Keratinocyte (primary cell): ENCODE results near the gene DEDD. TPM values are rescaled to one million over a fixed set of nuclear protein-coding genes. Genes with fewer than 3 reads are reported as not detected.

Experiments
- DNase-seq: peaks from one replicate; pipeline ENCODE4 v3.0.0-alpha.2; 2011; ENCODE audit warnings: low read depth, missing footprints, low spot score
- FAIRE-seq: peaks from 2 replicates; lab custom pipeline; 2011; peaks lifted over from hg19 to GRCh38; lab: Jason Lieb, UNC
- H2AFZ ChIP-seq: 2 replicates; pipeline ENCODE4 v1.6.0; 2012; ENCODE audit warnings: low read length, control low read depth, inconsistent platforms; ENCODE audit not compliant: control insufficient read depth
- H3K27ac ChIP-seq: 2 replicates; pipeline ENCODE4 v1.5.1; 2011; ENCODE audit warnings: low read length; ENCODE audit not compliant: control insufficient read depth, insufficient read depth
- H3K27me3 ChIP-seq: 3 replicates; pipeline ENCODE4 v1.6.0; 2011; ENCODE audit warnings: low read length; ENCODE audit not compliant: control insufficient read depth, insufficient read depth; ENCODE audit errors: extremely low read depth
- H3K36me3 ChIP-seq, 2 experiments: 2 replicates in 1 of 2; 3 replicates in 1 of 2; pipeline ENCODE4 v1.5.1; 2011; ENCODE audit warnings: low read length in 2 of 2, mild to moderate bottlenecking in 1 of 2; ENCODE audit not compliant: control insufficient read depth in 2 of 2, insufficient read depth in 2 of 2; ENCODE audit errors: extremely low read depth in 1 of 2
- H3K4me1 ChIP-seq: 3 replicates; pipeline ENCODE4 v1.5.1; 2011; ENCODE audit warnings: low read length; ENCODE audit not compliant: control insufficient read depth, insufficient read depth; ENCODE audit errors: extremely low read depth
- H3K4me2 ChIP-seq: 3 replicates; pipeline ENCODE4 v1.6.0; 2011; ENCODE audit warnings: low read depth, low read length; ENCODE audit not compliant: control insufficient read depth, insufficient read depth; ENCODE audit errors: extremely low read depth
- H3K4me3 ChIP-seq, 3 experiments: fragments of 200-600 bp in 1 of 3; sonication (generic) in 1 of 3; 2 replicates in 2 of 3; 3 replicates in 1 of 3; pipeline ENCODE4 v1.5.1; 2011 to 2016; ENCODE audit warnings: low read length in 3 of 3, mild to moderate bottlenecking in 3 of 3, control low read depth in 2 of 3, inconsistent platforms in 1 of 3, low read depth in 1 of 3, mixed read lengths in 1 of 3, mixed run types in 1 of 3, moderate library complexity in 1 of 3; ENCODE audit not compliant: control insufficient read depth in 2 of 3, insufficient read depth in 2 of 3; ENCODE audit errors: extremely low read depth in 1 of 3
- H3K79me2 ChIP-seq: 2 replicates; pipeline ENCODE4 v1.6.0; 2012; ENCODE audit warnings: low read length; ENCODE audit not compliant: control insufficient read depth, insufficient read depth
- H3K9ac ChIP-seq: 3 replicates; pipeline ENCODE4 v1.6.0; 2011; ENCODE audit warnings: low read length; ENCODE audit not compliant: control insufficient read depth, insufficient read depth; ENCODE audit errors: extremely low read depth
- H3K9me1 ChIP-seq: 3 replicates; pipeline ENCODE4 v1.6.0; 2011; ENCODE audit warnings: low read length; ENCODE audit not compliant: control insufficient read depth, insufficient read depth; ENCODE audit errors: extremely low read depth
- H3K9me3 ChIP-seq: 2 replicates; pipeline ENCODE4 v1.5.1; 2012; ENCODE audit warnings: low read depth, low read length; ENCODE audit not compliant: control insufficient read depth
- H4K20me1 ChIP-seq: 3 replicates; pipeline ENCODE4 v1.6.0; 2011; ENCODE audit warnings: low read length; ENCODE audit not compliant: control insufficient read depth, insufficient read depth; ENCODE audit errors: extremely low read depth
- EZH2 ChIP-seq: IDR thresholded peaks from one replicate; pipeline ENCODE4 v1.6.1; 2012; ENCODE audit warnings: inconsistent platforms, mild to moderate bottlenecking, low read length, moderate library complexity
- dilution Hi-C: fragments of 300-500 bp; cut with MboI; formaldehyde crosslinking; loops from one replicate; pipeline ENCODE4 v1.7.0; 2020; ENCODE audit warnings: low sequenced_read_pairs; ENCODE audit not compliant: extremely low pct_ligation_motif_present
- polyA plus RNA-seq, 5 experiments: library from polyadenylated mRNA; depleted of rRNA in 3 of 5; stranded (reverse) in 3 of 5; stranded (forward) in 1 of 5; unstranded in 1 of 5; fragments of >200 nt; gene quantifications; 1 replicate in 1 of 5; 2 replicates in 3 of 5; 3 replicates in 1 of 5; pipeline versions ENCODE4 v1.2.1 to v1.2.3, GENCODE V29; 2011 to 2012; ENCODE audit warnings: missing spikeins in 2 of 5, low read depth in 1 of 5, low replicate concordance in 1 of 5
- TF ChIP-seq, protein P1 (sequence below), 3 experiments: IDR thresholded peaks in 1 of 3; conservative IDR thresholded peaks in 1 of 3; optimal IDR thresholded peaks in 1 of 3; 2 replicates in 2 of 3; 3 replicates in 1 of 3; pipeline versions ENCODE3 to v1.5.1; 2011; ENCODE audit warnings: low read length in 3 of 3, mild to moderate bottlenecking in 3 of 3, moderate library complexity in 2 of 3, control low read depth in 1 of 3, inconsistent platforms in 1 of 3; ENCODE audit not compliant: insufficient read depth in 2 of 3; ENCODE audit errors: extremely low read depth in 1 of 3

DEDD gene
- polyA plus RNA-seq, 1 donor (not counting 4 experiments of a cell fraction or from before 2014, with no cell fraction given), result 33.0 TPM

DNA sequence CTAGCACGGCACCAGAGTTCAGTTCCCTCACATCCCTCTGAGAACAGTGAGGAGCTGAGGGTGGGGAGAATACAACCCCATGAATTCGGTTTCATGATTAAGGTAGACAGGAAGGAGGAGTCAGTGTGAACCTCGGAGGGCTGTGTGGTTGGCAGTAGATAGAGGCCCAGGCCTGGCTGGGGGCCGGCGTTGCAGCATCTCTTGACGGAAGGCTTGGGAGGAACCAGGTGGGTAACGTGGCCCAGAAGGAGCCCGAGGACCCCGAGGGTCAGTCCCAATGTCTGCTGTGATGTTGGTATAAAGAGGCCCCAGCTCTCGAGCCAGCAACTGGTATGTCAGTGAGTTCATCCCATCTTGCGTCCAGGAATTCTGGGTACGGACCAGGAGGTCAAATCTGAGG is 39.2 kb upstream of the DEDD start:
- Histone ChIP-seq H2AFZ (no peak overlapping the region), H3K9me1 (no peaks in the 10 kb centered on the region), H4K20me1 (no peaks in the 10 kb centered on the region), H3K4me3 (no peak overlapping the region), H3K27ac (no peak overlapping the region), H3K79me2 (peaks cover 11% of the 10 kb centered on the region), H3K27me3 (no peaks in the 10 kb centered on the region), H3K9me3 (no peaks in the 10 kb centered on the region), H3K4me2 (no peak overlapping the region), H3K4me1 (peaks cover 13% of the 10 kb centered on the region), H3K9ac (no peak overlapping the region), H3K36me3 (peaks cover 25 to 39% of the 10 kb centered on the region in 2 experiments)
- no peak for FAIRE-seq
- no peak for DNase-seq
- dilution Hi-C loops, result no loop called here
- TF ChIP-seq, protein P1, sequence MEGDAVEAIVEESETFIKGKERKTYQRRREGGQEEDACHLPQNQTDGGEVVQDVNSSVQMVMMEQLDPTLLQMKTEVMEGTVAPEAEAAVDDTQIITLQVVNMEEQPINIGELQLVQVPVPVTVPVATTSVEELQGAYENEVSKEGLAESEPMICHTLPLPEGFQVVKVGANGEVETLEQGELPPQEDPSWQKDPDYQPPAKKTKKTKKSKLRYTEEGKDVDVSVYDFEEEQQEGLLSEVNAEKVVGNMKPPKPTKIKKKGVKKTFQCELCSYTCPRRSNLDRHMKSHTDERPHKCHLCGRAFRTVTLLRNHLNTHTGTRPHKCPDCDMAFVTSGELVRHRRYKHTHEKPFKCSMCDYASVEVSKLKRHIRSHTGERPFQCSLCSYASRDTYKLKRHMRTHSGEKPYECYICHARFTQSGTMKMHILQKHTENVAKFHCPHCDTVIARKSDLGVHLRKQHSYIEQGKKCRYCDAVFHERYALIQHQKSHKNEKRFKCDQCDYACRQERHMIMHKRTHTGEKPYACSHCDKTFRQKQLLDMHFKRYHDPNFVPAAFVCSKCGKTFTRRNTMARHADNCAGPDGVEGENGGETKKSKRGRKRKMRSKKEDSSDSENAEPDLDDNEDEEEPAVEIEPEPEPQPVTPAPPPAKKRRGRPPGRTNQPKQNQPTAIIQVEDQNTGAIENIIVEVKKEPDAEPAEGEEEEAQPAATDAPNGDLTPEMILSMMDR (optimal IDR thresholded peaks at IDR 0.05 in 1 of 3, IDR thresholded peaks at IDR 0.05 in 1 of 3, conservative IDR thresholded peaks at IDR 0.05 in 1 of 3; ENCODE audit: extremely low read depth in 1 of 3, insufficient read depth in 2 of 3, low read length in 3 of 3), result no peak
- TF ChIP-seq EZH2, result no peak

DNA sequence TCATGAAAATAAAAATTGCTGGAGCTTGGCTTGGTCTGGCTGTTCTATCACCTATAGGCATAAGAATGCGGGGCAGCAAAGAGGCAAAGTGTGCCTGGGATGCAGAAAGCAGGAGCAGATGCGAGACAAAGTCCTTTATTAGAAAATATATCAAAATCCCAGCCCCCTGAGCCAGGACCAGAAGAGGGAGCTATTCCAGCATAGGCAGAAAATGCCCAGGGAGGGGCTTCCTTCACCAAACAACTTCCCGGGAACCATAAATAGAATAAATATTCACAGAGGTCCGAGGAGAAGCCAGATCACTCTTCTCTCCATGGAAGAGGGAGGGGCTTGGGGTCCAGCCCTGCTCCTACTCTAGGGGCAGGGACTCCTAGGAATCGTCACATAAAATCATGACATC is 38.7 kb upstream of the DEDD start:
- no peak overlapping the region for H3K4me3 ChIP-seq
- dilution Hi-C loops, result no loop called here
- H3K9me1 ChIP-seq, result no peaks in the 10 kb centered on the region
- peaks cover 8% of the 10 kb centered on the region for H3K4me1 ChIP-seq
- H3K9ac ChIP-seq, result no peak overlapping the region
- no peak for DNase-seq
- no peaks in the 10 kb centered on the region for H3K27me3 ChIP-seq
- H3K4me2 ChIP-seq, result no peak overlapping the region
- H3K36me3 ChIP-seq, result peaks cover 25 to 39% of the 10 kb centered on the region in 2 experiments
- no peak for TF ChIP-seq EZH2
- TF ChIP-seq, protein P1 (optimal IDR thresholded peaks at IDR 0.05 in 1 of 3, IDR thresholded peaks at IDR 0.05 in 1 of 3, conservative IDR thresholded peaks at IDR 0.05 in 1 of 3; ENCODE audit: extremely low read depth in 1 of 3, insufficient read depth in 2 of 3, low read length in 3 of 3), result peak in 2 of 3 experiments; percentile 17 to 18
- no peak overlapping the region for H3K27ac ChIP-seq
- no peak overlapping the region for H2AFZ ChIP-seq
- no peaks in the 10 kb centered on the region for H3K9me3 ChIP-seq
- no peak for FAIRE-seq
- H4K20me1 ChIP-seq, result no peaks in the 10 kb centered on the region
- peaks cover 6% of the 10 kb centered on the region for H3K79me2 ChIP-seq
